GM12878 (cell line): ENCODE data around the gene DENND1B.

Experiments used
- JUND ChIP-seq: IDR thresholded peaks from 2 replicates; pipeline ENCODE4 v1.6.1; 2012; ENCODE audit warnings: low read depth, mild to moderate bottlenecking, low read length, improper control_type of control experiment, moderate library complexity
- NR2C1 ChIP-seq: fragments of 450-650 bp; IDR thresholded peaks from 2 replicates; pipeline ENCODE4 v1.6.1; 2017; ENCODE audit warnings: antibody characterized with exemption, mild to moderate bottlenecking, moderate library complexity
- NR2C2 ChIP-seq: IDR thresholded peaks from 2 replicates; pipeline ENCODE4 v1.6.1; 2011; ENCODE audit warnings: borderline replicate concordance, low read depth; ENCODE audit not compliant: control insufficient read depth, insufficient read length
- POLR2AphosphoS5 ChIP-seq: IDR thresholded peaks from 2 replicates; pipeline ENCODE4 v1.6.1; 2011; ENCODE audit warnings: mild to moderate bottlenecking, low read length, inconsistent platforms
- TF ChIP-seq, protein P1 (sequence below), 3 experiments: IDR thresholded peaks in 2 of 3; conservative IDR thresholded peaks in 1 of 3; 2 replicates each; pipeline ENCODE4 v1.5.1; 2011; ENCODE audit warnings: low read depth in 3 of 3, low read length in 3 of 3, mild to moderate bottlenecking in 3 of 3, control low read depth in 2 of 3, moderate library complexity in 2 of 3, inconsistent platforms in 1 of 3, mixed read lengths in 1 of 3; ENCODE audit not compliant: control insufficient read depth in 2 of 3, insufficient read depth in 1 of 3; ENCODE audit errors: extremely low read depth in 1 of 3
- TF ChIP-seq, protein P2 (sequence below): IDR thresholded peaks from 2 replicates; pipeline ENCODE4 v1.6.1; 2012; ENCODE audit warnings: low read length, inconsistent platforms

DNA sequence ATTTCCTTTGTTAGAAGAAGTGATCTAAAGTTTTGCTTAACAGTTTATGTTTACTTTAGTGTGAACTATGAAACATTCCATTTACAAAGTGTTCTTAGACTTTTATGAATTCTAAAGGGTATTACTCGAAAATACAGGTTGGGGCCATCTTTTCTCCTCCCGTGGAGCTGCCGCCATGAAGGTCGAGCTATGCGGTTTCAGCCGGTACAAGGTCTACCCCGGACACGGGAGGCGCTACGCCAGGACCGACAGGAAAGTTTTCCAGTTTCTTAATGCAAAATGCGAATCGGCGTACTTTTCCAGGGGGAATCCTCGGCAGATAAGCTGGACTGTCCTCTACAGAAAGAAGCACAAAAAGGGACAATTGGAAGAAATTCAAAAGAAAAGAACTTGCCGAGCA, 39.8 kb downstream of the DENND1B start:
- no peak for TF ChIP-seq NR2C2
- TF ChIP-seq, protein P1, sequence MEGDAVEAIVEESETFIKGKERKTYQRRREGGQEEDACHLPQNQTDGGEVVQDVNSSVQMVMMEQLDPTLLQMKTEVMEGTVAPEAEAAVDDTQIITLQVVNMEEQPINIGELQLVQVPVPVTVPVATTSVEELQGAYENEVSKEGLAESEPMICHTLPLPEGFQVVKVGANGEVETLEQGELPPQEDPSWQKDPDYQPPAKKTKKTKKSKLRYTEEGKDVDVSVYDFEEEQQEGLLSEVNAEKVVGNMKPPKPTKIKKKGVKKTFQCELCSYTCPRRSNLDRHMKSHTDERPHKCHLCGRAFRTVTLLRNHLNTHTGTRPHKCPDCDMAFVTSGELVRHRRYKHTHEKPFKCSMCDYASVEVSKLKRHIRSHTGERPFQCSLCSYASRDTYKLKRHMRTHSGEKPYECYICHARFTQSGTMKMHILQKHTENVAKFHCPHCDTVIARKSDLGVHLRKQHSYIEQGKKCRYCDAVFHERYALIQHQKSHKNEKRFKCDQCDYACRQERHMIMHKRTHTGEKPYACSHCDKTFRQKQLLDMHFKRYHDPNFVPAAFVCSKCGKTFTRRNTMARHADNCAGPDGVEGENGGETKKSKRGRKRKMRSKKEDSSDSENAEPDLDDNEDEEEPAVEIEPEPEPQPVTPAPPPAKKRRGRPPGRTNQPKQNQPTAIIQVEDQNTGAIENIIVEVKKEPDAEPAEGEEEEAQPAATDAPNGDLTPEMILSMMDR (IDR thresholded peaks at IDR 0.05 in 2 of 3, conservative IDR thresholded peaks at IDR 0.05 in 1 of 3; ENCODE audit: control insufficient read depth in 2 of 3, extremely low read depth in 1 of 3, insufficient read depth in 1 of 3, low read depth in 3 of 3, low read length in 3 of 3): no peak
- no peak for TF ChIP-seq POLR2AphosphoS5
- TF ChIP-seq, protein P2, sequence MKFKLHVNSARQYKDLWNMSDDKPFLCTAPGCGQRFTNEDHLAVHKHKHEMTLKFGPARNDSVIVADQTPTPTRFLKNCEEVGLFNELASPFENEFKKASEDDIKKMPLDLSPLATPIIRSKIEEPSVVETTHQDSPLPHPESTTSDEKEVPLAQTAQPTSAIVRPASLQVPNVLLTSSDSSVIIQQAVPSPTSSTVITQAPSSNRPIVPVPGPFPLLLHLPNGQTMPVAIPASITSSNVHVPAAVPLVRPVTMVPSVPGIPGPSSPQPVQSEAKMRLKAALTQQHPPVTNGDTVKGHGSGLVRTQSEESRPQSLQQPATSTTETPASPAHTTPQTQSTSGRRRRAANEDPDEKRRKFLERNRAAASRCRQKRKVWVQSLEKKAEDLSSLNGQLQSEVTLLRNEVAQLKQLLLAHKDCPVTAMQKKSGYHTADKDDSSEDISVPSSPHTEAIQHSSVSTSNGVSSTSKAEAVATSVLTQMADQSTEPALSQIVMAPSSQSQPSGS: no peak
- TF ChIP-seq NR2C1: no peak
- no peak for TF ChIP-seq JUND
